UCSD-AML1 (cell line): ENCODE measurements around the gene ST7.

Experiments
- DNase-seq: peaks from one replicate; lab custom pipeline; 2025; ENCODE audit not compliant: unreplicated experiment; lab: John Stamatoyannopoulos, UW

ST7 gene

GRCh38 chr7:117145333-117145732 lies 192.0 kb downstream of the ST7 start:
- DNase-seq: no peak

DNA sequence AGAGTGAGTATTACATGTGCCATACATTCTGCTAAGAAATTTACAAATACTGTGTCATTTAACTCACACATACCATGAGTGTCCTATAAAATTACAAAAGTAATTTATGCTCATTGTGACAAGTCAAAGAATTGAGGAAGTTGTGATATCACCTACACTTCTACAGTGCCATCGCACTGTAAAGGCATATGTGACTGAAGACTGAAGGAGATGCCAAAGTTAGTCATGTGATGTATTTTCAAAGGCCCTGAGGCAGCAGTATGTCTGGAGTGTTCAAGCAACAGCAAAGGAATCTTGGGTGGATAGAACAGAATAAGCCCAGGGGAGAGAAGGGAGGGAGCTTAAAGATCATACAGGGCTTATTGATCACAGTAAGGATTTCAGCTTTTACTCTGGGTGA lies 192.8 kb downstream of the ST7 start:
- no peak for DNase-seq

DNA sequence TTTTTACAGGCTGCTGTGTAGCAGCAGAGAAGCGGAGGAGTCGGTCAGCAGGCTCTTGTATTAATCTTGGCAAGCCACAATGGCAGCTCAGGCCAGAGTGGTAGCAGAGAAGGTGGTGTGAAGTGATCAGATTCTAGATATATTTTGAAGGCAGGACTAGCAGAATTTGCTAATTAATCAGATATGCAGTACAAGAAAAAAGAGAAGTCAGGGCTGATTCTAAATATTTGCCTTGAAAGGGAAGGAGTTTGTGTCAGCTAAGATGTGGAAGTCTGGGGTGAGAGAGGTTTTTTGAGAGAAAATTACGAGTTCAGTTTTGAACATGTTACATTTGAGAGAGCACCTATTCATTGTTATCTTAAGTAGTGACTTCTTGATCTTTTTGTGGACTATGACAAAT lies 193.2 kb downstream of the ST7 start:
- no peak for DNase-seq

- DNase-seq: no peak
Observed at GRCh38 chr7:117148971-117149370, 195.7 kb downstream of the ST7 start.

DNA sequence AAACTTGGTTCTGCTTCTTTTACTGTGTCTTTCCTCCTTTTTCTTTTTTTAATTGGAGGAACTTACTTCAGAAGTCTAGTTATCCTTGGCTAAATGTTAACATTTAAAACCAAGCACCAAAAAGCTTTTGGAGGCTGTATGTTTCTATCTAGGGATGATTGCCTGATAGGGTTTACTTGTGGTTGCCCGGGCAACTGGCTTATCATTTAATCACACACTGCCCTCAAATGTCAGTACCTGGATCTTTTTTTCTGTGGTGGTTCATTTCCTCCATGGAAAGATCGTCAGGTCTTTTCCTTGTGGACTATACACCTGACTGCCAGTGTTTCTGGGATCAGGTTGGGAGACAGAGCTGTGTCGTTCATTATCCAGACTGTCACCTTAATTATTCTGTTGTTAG lies 196.4 kb downstream of the ST7 start:
- no peak for DNase-seq

DNA sequence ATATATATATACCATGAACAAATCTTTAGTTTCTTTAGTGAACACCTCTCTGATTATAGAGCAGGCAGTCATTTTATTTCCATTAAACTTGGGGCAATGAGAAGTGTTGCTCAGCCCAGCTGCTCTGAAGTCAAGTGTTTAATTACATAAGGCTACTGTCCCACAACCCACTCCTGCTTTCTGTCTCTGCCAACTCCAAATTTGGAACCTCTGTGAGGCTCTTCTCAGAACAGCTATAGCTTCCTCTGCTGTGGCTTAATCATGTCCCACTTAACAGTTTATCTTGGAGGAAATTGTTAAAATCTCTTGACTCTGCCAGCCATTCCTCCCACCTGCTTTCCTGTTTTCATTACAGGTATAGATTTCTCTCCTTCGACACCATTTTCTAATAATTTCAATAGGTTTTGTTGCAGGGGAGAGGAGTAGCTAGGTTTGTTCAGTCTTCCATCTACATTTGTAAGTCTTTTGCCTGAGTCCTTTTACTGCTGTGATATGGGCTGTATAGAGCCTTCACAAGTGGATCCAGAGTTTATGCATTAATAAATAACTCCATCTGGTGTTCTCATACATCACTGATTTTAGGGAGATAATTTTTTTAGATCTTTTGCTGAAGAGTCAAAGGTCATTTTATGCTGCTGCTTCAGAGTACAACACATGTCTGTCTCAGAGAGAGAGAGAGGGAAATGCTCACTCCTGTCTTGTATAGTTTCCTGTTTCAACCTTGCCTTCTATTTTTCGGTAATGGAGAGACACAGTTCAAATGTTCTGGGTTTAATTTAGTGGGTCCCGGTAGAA lies 199.1 kb downstream of the ST7 start:
- no peak for DNase-seq

GRCh38 chr7:117153016-117153545 lies 199.8 kb downstream of the ST7 start:
- no peak for DNase-seq

DNA sequence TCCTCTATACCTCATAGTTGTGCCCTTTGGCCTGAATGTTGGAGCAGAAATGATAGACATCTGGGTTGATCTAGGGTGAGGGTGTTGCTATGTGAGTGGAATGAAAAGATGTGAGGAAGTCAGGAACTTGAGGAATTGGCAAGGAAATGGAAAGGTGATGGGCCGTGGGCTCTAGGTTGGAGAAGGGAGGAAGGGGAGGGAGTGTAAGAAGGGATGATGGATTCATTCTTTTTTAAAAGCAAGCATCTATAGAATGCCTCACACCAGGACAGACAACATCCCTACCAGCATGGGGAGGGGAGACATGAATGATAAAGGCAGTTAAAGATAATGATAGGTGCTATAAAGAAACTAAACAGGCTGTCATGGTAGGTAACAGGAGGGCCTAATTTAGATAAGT lies 201.4 kb downstream of the ST7 start:
- DNase-seq: no peak

- no peak for DNase-seq
Observed at GRCh38 chr7:117155694-117156093, 202.4 kb downstream of the ST7 start.

GRCh38 chr7:117157241-117158209 lies 204.2 kb downstream of the ST7 start:
- no peak for DNase-seq

GRCh38 chr7:117158941-117159697 lies 205.8 kb downstream of the ST7 start:
- DNase-seq: no peak

DNA sequence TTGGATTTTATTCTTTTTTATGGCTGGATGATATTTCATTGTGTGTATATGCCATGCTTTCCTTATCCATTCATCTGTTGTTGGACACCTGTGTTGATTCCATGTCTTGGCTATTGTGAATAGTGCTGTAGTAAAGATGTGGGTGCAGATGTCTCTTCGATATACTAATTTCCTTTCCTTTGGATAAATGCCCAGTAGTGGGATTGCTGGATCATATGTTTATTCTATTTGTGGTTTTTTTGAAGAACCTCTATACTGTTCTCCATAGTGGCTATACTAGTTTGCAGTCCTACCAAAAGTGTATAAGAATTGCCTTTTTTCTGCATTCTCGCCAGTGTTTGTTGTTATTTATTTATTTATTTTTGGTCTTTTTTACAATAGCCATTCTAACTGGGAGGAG lies 209.8 kb downstream of the ST7 start:
- DNase-seq: no peak

- no peak for DNase-seq
Observed at GRCh38 chr7:117164620-117165019, 211.3 kb downstream of the ST7 start.

DNA sequence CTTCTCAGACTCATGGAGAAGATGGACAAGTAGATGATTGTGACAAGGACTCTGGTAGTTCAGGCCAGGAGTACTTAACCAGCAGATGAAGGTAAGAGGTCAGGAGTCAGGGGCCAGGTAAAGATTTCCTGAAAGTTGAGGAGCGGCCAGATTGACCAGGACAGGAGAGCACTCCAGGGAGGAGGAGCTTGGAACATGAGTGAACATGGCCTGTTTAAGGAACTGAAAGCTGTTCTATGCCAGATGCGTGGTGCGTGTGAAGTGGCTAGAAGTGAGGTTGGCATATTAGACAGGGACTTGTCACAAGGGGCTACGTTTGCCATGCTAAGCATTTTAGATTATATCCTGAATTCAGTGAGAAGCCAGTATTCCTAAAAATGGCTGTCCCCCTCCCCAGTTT lies 212.4 kb downstream of the ST7 start:
- no peak for DNase-seq

GRCh38 chr7:117169907-117170306 lies 216.6 kb downstream of the ST7 start:
- DNase-seq: no peak

DNA sequence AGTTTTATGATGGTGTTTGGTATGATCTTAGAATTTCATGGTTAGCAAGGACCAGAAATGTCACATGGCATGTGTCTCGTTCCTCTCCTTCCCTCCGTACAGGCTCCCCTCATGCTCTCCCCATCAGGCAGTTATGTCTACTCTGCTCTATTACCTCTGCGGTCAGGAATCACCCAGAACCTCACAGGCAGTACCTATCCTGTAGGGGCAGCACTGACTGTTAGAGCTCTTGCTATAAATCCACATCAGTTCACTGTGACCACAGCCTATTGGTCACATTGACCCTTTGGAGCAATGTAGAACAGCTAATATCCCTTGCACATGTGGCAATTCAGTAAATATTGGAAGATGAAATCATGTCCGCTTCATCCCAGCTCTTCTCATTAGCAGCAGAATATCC lies 217.8 kb downstream of the ST7 start:
- DNase-seq: no peak

DNA sequence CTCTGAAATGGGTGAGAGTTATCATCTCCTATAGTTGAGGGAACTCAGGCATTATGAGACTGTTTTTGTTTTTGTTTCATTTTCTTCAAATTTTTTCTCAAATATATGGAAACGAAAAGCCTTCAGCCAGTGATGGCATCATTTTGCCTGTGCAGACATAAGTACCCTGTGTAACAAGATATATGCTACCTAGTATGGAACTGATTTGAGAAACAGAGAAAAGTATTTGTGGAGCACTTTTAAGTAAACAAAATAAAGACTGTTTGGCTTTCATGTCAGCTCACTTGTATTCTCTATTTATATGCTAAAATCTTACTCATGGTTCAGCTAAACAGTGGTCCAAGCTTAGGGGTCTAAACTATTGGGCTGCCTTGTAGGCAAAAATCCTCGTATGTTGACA lies 219.0 kb downstream of the ST7 start:
- DNase-seq: no peak

DNA sequence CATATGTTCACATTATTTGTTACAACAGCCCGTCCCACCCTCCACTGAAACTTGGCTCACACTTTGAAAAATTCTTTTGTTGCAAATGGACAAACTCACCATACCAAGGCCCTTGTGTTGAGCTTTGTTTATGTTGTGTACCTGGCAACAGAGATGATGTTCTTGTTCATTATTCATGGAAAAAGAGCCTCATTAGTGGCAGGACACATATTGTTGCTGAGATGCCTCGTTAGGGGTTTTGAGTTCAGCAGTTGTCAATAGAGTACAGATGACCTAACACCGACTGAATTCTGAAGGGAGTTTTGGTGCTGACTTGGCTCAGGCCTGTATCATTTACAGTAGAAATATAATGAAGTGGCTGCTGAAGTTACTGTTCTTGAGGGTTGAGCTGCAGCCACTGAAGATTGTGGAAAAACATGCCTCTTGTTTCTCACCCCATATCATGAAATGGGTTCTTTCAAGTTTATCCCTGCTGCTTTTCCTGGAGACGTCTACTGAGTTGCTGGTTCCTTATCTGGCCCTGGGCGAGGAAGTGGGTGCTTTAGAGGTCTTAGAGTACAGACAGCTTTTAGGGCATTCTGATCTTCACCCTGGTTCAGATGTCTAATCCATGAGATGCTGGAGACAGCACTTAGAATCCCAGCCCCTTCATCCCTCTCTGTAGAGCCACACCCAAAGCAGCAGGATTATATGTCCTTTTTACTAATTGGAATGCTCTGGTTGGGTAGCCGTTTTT lies 219.9 kb downstream of the ST7 start:
- no peak for DNase-seq

GRCh38 chr7:117176206-117176605 lies 222.9 kb downstream of the ST7 start:
- no peak for DNase-seq

DNA sequence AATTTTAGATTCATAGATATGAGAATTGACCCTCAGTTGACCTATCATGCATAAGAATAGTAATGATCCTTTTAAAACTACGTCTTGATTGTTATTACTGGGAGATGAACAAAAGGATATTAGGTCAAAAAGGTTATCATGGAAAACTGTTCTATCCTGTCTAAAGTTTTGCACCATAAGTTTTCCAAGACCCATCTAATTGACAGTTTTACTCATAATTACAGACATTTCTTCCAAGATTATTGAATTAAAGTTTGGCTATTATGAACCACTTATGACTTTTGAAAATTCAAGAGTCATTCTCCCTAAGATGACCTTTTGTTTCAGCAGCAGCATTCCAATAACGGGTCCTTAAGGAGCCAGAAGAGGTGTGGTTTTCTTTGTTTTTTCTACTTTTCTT lies 225.3 kb downstream of the ST7 start:
- no peak for DNase-seq
